ENCODE results near the gene HACL1. TPM values are rescaled to one million over a fixed set of nuclear protein-coding genes. Genes with fewer than 3 reads are reported as not detected.
A peak's percentile ranks its signal among the peaks of the same experiment; 100 is the strongest.

Gene HACL1
- total and polyA plus RNA-seq, 2 donors (not counting 3 experiments of a cell fraction or from before 2014, with no cell fraction given) = 16.5 to 27.4 TPM

GRCh38 chr3:15636028-15636709 is 34.8 kb upstream of the HACL1 start:
- H2AFZ ChIP-seq (ENCODE audit: low read depth, low read length) = no peak overlapping the region
- no peaks in the 10 kb centered on the region for H3K79me2 ChIP-seq (ENCODE audit: control insufficient read depth, insufficient read depth, low read length)
- H3K9me3 ChIP-seq (replicated peaks; ENCODE audit: control insufficient read depth, insufficient read depth, low read length) = no peaks in the 10 kb centered on the region
- peaks cover 73% of the 10 kb centered on the region for H3K4me1 ChIP-seq (ENCODE audit: control insufficient read depth, extremely low read depth, insufficient read depth, low read length)
- CTCF ChIA-PET = interaction anchor here (0.9 to 4.7 kb wide), 3 partner anchors 10 to 161 kb away, joined by 3 to 44 read pairs (median 3); partner anchors contain the start of gene ANKRD28
- no TSS peak for BruUV-seq (replicated peaks)
- H3K4me3 ChIP-seq (replicated peaks in 1 of 3; ENCODE audit: insufficient read depth in 1 of 3, low read depth in 1 of 3, low read length in 3 of 3) = no peak overlapping the region
- H3K36me3 ChIP-seq (ENCODE audit: control insufficient read depth in 2 of 2, extremely low read depth in 1 of 2, insufficient read depth in 2 of 2, low read length in 2 of 2) = no peaks in the 10 kb centered on the region
- peak overlapping the region; percentile 21 for H3K4me2 ChIP-seq (ENCODE audit: insufficient read depth, low read length)
- intact Hi-C loops (cut with micrococcal nuclease) (loop anchor here (1.0 to 10.0 kb wide), 7 partner anchors 11 to 846 kb away; partner anchors contain the start of gene ANKRD28), dilution Hi-C loops (cut with MboI; ENCODE audit: extremely low pct_ligation_motif_present, low sequenced_read_pairs) (loop anchor here (25.0 kb wide), 1 partner anchor 426 kb away; no protein-coding TSS in a partner anchor)
- H3K27me3 ChIP-seq (ENCODE audit: control insufficient read depth in 2 of 2, insufficient read depth in 2 of 2, low read length in 2 of 2) = no peaks in the 10 kb centered on the region
- TF ChIP-seq MYC (IDR thresholded peaks at IDR 0.05; ENCODE audit: low read depth, low read length) (no peak), MAX (IDR thresholded peaks at IDR 0.05; ENCODE audit: insufficient read depth, insufficient read length) (no peak), GATA2 (IDR thresholded peaks at IDR 0.05; ENCODE audit: insufficient read depth, insufficient read length, low read depth, low read length) (peak; percentile 92), FOS (IDR thresholded peaks at IDR 0.05; ENCODE audit: borderline replicate concordance, insufficient read depth, low read length) (peak; percentile 92), EZH2 (IDR thresholded peaks at IDR 0.05; ENCODE audit: borderline replicate concordance, low read depth, low read length, severe bottlenecking) (no peak), CTCF (IDR thresholded peaks at IDR 0.05; ENCODE audit: extremely low read depth in 1 of 2, insufficient read depth in 1 of 2, low read depth in 1 of 2, low read length in 2 of 2) (peak in 1 of 2 donors; percentile 5), POLR2AphosphoS5 (IDR thresholded peaks at IDR 0.05; ENCODE audit: insufficient read depth, low read depth, low read length) (peak; percentile 82), POLR2A (IDR thresholded peaks at IDR 0.05; ENCODE audit: low read depth, low read length) (peak; percentile 87), JUN (IDR thresholded peaks at IDR 0.05; ENCODE audit: borderline replicate concordance, insufficient read depth, insufficient read length, low read depth) (peak; percentile 88)
- peak; percentile 96 for DNase-seq (ENCODE audit: low read depth, low spot score)
- POLR2A ChIA-PET = interaction anchor here (0.6 to 3.8 kb wide), 5 partner anchors 10 to 424 kb away, joined by 3 to 21 read pairs (median 3); partner anchors contain the start of gene ANKRD28
- H3K27ac ChIP-seq (ENCODE audit: insufficient read depth, low read depth, low read length) = peak overlapping the region; percentile 93
- no peaks in the 10 kb centered on the region for H3K9me1 ChIP-seq (replicated peaks; ENCODE audit: control insufficient read depth, extremely low read depth, insufficient read depth, low read length)
- peak overlapping the region; percentile 77 for H3K9ac ChIP-seq (replicated peaks; ENCODE audit: extremely low read depth, insufficient read depth, low read length)
- no peaks in the 10 kb centered on the region for H4K20me1 ChIP-seq (replicated peaks; ENCODE audit: control insufficient read depth, extremely low read depth, insufficient read depth, low read length)
- FAIRE-seq = peak; percentile 97
